GM10266 (cell line): ENCODE data around the gene SMIM29.

Experiments used
- DNase-seq: peaks from one replicate; pipeline ENCODE4 v3.0.0; 2012; ENCODE audit errors: extremely low spot score
- CTCF ChIP-seq: IDR thresholded peaks from 2 replicates; pipeline ENCODE4 v1.5.1; 2012; ENCODE audit warnings: mild to moderate bottlenecking, low read depth; ENCODE audit not compliant: control insufficient read depth, insufficient read depth; ENCODE audit errors: missing control alignments

SMIM29 gene

DNA sequence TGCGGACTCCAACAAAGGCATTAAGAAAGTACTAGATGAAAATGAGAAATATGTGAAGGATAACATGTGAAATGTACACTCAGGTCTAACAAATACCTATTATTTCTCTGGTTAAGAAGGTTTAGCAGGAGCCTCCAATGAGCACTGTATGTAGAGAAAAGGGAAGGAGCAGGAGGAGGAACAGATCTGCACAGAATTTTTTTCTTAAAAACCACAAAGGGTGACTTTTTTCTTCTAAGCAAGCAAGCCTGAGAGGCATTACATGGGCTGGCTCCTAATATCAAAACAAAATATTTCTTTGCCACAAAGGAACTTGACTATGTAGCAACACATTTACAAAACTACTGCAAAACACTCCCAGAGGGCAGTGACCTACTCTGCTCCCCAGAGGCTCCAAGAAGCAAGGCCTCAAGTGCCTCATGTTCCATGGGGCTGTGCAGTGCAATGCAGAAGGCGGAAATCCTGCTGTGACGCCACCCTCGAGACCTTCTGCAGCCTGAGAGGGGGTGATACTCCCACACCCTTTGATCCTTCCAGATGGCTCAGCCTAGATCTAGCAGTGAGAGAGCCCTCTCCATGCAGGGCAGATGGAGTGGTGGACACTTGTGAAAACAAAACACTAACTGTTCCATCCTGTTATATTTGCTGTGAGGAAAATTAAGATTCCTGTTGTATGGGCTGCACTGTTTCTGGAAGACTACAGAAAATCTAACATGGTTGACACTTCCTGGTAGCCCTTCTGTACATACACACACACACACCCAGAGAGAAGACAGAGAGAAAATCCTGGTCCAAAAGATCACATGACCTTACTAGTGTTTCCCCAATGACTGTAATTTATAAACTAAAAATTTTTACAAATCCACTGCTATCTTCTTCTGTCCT lies 36.0 kb upstream of the SMIM29 start:
- DNase-seq = no peak
- TF ChIP-seq CTCF = no peak

GRCh38 chr6:34281702-34282334 lies 33.0 kb upstream of the SMIM29 start:
- no peak for TF ChIP-seq CTCF
- no peak for DNase-seq

GRCh38 chr6:34280216-34280615 lies 31.4 kb upstream of the SMIM29 start:
- no peak for DNase-seq
- TF ChIP-seq CTCF = no peak

GRCh38 chr6:34278833-34279232 lies 30.0 kb upstream of the SMIM29 start:
- no peak for DNase-seq
- TF ChIP-seq CTCF = no peak

GRCh38 chr6:34277763-34278112 lies 28.9 kb upstream of the SMIM29 start:
- TF ChIP-seq CTCF = no peak
- no peak for DNase-seq

- no peak for TF ChIP-seq CTCF
These were observed 28.3 kb upstream of the SMIM29 start for GRCh38 chr6:34276881-34277762.

More at GRCh38 chr6:34276881-34277762, 28.3 kb upstream of the SMIM29 start:
- no peak for DNase-seq
